Stimulated activated CD4-positive, alpha-beta T cell treated with anti-CD3 and anti-CD28 coated beads, Interleukin-1b, Interleukin-23, amount 100 ng/mL, for 48 hours (primary cell): ENCODE results near the gene AMN.

Experiments used
- DNase-seq: peaks from one replicate; pipeline ENCODE4 v3.0.0-alpha.2; 2020

The AMN gene

GRCh38 chr14:102948698-102949061, 26.2 kb downstream of the AMN start:
- no peak for DNase-seq

GRCh38 chr14:102949062-102949800, 26.8 kb downstream of the AMN start:
- DNase-seq = peak; percentile 44

GRCh38 chr14:102949801-102950451, 27.5 kb downstream of the AMN start:
- DNase-seq = no peak

- DNase-seq = no peak
Observed at GRCh38 chr14:102951034-102951433, 28.6 kb downstream of the AMN start.

GRCh38 chr14:102951799-102952198, 29.3 kb downstream of the AMN start:
- no peak for DNase-seq

- no peak for DNase-seq
Observed at GRCh38 chr14:102952276-102952675, 29.8 kb downstream of the AMN start.

- DNase-seq = no peak
Observed at GRCh38 chr14:102953100-102953499, 30.6 kb downstream of the AMN start.

GRCh38 chr14:102954081-102954789, 31.8 kb downstream of the AMN start:
- DNase-seq = no peak

GRCh38 chr14:102955636-102956408, 33.4 kb downstream of the AMN start:
- no peak for DNase-seq

GRCh38 chr14:102957222-102957621, 34.8 kb downstream of the AMN start:
- DNase-seq = no peak

- no peak for DNase-seq
Observed at GRCh38 chr14:102958461-102958860, 36.0 kb downstream of the AMN start.

GRCh38 chr14:102962111-102962627, 39.7 kb downstream of the AMN start:
- DNase-seq = no peak

- no peak for DNase-seq
Observed at GRCh38 chr14:102964152-102964730, 41.8 kb downstream of the AMN start.

- no peak for DNase-seq
Observed at GRCh38 chr14:102965282-102965681, 42.8 kb downstream of the AMN start.

- no peak for DNase-seq
Observed at GRCh38 chr14:102965971-102966655, 43.6 kb downstream of the AMN start.

GRCh38 chr14:102966681-102967505, 44.4 kb downstream of the AMN start:
- no peak for DNase-seq

GRCh38 chr14:102967506-102967795, 45.0 kb downstream of the AMN start:
- no peak for DNase-seq

- no peak for DNase-seq
Observed at GRCh38 chr14:102968306-102968705, 45.8 kb downstream of the AMN start.

- DNase-seq = no peak
Observed at GRCh38 chr14:102969060-102969791, 46.8 kb downstream of the AMN start.

GRCh38 chr14:102969901-102970300, 47.4 kb downstream of the AMN start:
- no peak for DNase-seq

GRCh38 chr14:102970496-102970895, 48.0 kb downstream of the AMN start:
- DNase-seq = no peak
